WTC11 (cell line): ENCODE measurements around the gene NRIP3.

Experiments used
- CREB1 ChIP-seq: sonication (generic); formaldehyde crosslinking; IDR thresholded peaks from 2 replicates; pipeline ENCODE4 v1.8.0; 2023; ENCODE audit warnings: mild to moderate bottlenecking, missing genetic modification reagents
- ESRRA ChIP-seq: sonication (generic); formaldehyde crosslinking; IDR thresholded peaks from 2 replicates; pipeline ENCODE4 v1.8.1; 2022; ENCODE audit warnings: mild to moderate bottlenecking, missing genetic modification reagents, borderline replicate concordance
- KAT7 ChIP-seq: sonication (generic); formaldehyde crosslinking; IDR thresholded peaks from 2 replicates; pipeline ENCODE4 v1.8.1; 2023; ENCODE audit warnings: missing genetic modification reagents, mild to moderate bottlenecking, borderline replicate concordance
- NFE2L1 ChIP-seq: sonication (generic); formaldehyde crosslinking; IDR thresholded peaks from 2 replicates; pipeline ENCODE4 v1.8.1; 2023; ENCODE audit warnings: missing genetic modification reagents
- NR2C2 ChIP-seq: sonication (generic); formaldehyde crosslinking; IDR thresholded peaks from 2 replicates; pipeline ENCODE4 v1.8.0; 2022; ENCODE audit warnings: mild to moderate bottlenecking, missing genetic modification reagents
- SP1 ChIP-seq: sonication (generic); formaldehyde crosslinking; conservative IDR thresholded peaks from 2 replicates; pipeline ENCODE4 v1.8.1; 2022; ENCODE audit warnings: missing genetic modification reagents
- ZNF121 ChIP-seq: sonication (generic); formaldehyde crosslinking; IDR thresholded peaks from 2 replicates; pipeline ENCODE4 v1.8.0; 2023; ENCODE audit warnings: missing genetic modification reagents
- ZNF263 ChIP-seq: sonication (generic); formaldehyde crosslinking; IDR thresholded peaks from 2 replicates; pipeline ENCODE4 v1.8.1; 2022; ENCODE audit warnings: low read depth, mild to moderate bottlenecking, moderate library complexity, missing genetic modification reagents
- TF ChIP-seq, protein P1 (sequence below): sonication (generic); formaldehyde crosslinking; IDR thresholded peaks from 2 replicates; pipeline ENCODE4 v1.8.1; 2022; ENCODE audit warnings: low read depth, missing genetic modification reagents, borderline replicate concordance
- TF ChIP-seq, protein P2 (sequence below): fragments of 200-600 bp; IDR thresholded peaks from 2 replicates; pipeline ENCODE4 v1.8.0; 2022; ENCODE audit warnings: antibody characterized with exemption
- TF ChIP-seq, protein P3 (sequence below): sonication (generic); formaldehyde crosslinking; IDR thresholded peaks from 2 replicates; pipeline ENCODE4 v1.8.1; 2023; ENCODE audit warnings: mild to moderate bottlenecking, missing genetic modification reagents
- TF ChIP-seq, protein P4 (sequence below): sonication (generic); formaldehyde crosslinking; IDR thresholded peaks from 2 replicates; pipeline ENCODE4 v1.8.0; 2022; ENCODE audit warnings: mild to moderate bottlenecking, missing genetic modification reagents
- TF ChIP-seq, protein P5 (sequence below): sonication (generic); formaldehyde crosslinking; IDR thresholded peaks from 2 replicates; pipeline ENCODE4 v1.8.1; 2023; ENCODE audit warnings: mild to moderate bottlenecking, moderate library complexity, missing genetic modification reagents
- TF ChIP-seq, protein P6 (sequence below): sonication (generic); formaldehyde crosslinking; IDR thresholded peaks from 2 replicates; pipeline ENCODE4 v1.8.1; 2022; ENCODE audit warnings: low read depth, mild to moderate bottlenecking, moderate library complexity, missing genetic modification reagents, borderline replicate concordance

DNA sequence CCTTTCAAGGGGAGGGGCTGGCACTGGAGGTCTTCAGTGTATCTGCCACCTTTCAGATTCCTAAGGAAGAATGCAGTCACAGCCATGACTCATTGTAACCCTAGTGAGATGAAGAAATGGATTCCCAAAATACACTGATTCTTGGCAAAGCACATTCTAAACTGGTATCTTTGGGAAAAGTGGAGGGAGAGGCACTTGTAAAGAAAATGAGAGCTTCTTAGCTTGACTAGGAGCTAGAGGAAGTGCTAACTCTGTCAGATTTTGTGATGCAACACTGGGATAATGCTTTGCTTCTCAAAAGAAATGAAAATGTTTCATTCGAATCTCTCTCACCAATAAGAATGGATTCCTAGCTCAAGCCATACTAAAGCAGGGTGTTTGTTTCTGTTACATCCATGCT lies 14.3 kb downstream of the NRIP3 start:
- TF ChIP-seq KAT7 (CRISPR knock-in tag) (no peak), ESRRA (CRISPR knock-in tag) (no peak), NR2C2 (CRISPR knock-in tag) (no peak), NFE2L1 (no peak), ZNF121 (CRISPR knock-in tag) (no peak), SP1 (no peak), ZNF263 (CRISPR knock-in tag) (no peak), CREB1 (CRISPR knock-in tag) (no peak)
- TF ChIP-seq, protein P1, sequence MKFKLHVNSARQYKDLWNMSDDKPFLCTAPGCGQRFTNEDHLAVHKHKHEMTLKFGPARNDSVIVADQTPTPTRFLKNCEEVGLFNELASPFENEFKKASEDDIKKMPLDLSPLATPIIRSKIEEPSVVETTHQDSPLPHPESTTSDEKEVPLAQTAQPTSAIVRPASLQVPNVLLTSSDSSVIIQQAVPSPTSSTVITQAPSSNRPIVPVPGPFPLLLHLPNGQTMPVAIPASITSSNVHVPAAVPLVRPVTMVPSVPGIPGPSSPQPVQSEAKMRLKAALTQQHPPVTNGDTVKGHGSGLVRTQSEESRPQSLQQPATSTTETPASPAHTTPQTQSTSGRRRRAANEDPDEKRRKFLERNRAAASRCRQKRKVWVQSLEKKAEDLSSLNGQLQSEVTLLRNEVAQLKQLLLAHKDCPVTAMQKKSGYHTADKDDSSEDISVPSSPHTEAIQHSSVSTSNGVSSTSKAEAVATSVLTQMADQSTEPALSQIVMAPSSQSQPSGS (CRISPR knock-in tag): no peak
- TF ChIP-seq, protein P2, sequence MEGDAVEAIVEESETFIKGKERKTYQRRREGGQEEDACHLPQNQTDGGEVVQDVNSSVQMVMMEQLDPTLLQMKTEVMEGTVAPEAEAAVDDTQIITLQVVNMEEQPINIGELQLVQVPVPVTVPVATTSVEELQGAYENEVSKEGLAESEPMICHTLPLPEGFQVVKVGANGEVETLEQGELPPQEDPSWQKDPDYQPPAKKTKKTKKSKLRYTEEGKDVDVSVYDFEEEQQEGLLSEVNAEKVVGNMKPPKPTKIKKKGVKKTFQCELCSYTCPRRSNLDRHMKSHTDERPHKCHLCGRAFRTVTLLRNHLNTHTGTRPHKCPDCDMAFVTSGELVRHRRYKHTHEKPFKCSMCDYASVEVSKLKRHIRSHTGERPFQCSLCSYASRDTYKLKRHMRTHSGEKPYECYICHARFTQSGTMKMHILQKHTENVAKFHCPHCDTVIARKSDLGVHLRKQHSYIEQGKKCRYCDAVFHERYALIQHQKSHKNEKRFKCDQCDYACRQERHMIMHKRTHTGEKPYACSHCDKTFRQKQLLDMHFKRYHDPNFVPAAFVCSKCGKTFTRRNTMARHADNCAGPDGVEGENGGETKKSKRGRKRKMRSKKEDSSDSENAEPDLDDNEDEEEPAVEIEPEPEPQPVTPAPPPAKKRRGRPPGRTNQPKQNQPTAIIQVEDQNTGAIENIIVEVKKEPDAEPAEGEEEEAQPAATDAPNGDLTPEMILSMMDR: no peak
- TF ChIP-seq, protein P3, sequence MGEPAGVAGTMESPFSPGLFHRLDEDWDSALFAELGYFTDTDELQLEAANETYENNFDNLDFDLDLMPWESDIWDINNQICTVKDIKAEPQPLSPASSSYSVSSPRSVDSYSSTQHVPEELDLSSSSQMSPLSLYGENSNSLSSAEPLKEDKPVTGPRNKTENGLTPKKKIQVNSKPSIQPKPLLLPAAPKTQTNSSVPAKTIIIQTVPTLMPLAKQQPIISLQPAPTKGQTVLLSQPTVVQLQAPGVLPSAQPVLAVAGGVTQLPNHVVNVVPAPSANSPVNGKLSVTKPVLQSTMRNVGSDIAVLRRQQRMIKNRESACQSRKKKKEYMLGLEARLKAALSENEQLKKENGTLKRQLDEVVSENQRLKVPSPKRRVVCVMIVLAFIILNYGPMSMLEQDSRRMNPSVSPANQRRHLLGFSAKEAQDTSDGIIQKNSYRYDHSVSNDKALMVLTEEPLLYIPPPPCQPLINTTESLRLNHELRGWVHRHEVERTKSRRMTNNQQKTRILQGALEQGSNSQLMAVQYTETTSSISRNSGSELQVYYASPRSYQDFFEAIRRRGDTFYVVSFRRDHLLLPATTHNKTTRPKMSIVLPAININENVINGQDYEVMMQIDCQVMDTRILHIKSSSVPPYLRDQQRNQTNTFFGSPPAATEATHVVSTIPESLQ (CRISPR knock-in tag): no peak
- TF ChIP-seq, protein P4, sequence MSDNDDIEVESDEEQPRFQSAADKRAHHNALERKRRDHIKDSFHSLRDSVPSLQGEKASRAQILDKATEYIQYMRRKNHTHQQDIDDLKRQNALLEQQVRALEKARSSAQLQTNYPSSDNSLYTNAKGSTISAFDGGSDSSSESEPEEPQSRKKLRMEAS (CRISPR knock-in tag): no peak
- TF ChIP-seq, protein P5, sequence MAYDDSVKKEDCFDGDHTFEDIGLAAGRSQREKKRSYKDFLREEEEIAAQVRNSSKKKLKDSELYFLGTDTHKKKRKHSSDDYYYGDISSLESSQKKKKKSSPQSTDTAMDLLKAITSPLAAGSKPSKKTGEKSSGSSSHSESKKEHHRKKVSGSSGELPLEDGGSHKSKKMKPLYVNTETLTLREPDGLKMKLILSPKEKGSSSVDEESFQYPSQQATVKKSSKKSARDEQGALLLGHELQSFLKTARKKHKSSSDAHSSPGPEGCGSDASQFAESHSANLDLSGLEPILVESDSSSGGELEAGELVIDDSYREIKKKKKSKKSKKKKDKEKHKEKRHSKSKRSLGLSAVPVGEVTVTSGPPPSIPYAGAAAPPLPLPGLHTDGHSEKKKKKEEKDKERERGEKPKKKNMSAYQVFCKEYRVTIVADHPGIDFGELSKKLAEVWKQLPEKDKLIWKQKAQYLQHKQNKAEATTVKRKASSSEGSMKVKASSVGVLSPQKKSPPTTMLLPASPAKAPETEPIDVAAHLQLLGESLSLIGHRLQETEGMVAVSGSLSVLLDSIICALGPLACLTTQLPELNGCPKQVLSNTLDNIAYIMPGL: no peak
- TF ChIP-seq, protein P6, sequence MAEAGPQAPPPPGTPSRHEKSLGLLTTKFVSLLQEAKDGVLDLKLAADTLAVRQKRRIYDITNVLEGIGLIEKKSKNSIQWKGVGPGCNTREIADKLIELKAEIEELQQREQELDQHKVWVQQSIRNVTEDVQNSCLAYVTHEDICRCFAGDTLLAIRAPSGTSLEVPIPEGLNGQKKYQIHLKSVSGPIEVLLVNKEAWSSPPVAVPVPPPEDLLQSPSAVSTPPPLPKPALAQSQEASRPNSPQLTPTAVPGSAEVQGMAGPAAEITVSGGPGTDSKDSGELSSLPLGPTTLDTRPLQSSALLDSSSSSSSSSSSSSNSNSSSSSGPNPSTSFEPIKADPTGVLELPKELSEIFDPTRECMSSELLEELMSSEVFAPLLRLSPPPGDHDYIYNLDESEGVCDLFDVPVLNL (CRISPR knock-in tag): no peak
